ENCODE results near the gene CAMTA1. TPM values are rescaled to one million over a fixed set of nuclear protein-coding genes. Genes with fewer than 3 reads are reported as not detected.

The CAMTA1 gene
- total RNA-seq, 1 donor from 2014 or later = 47.9 TPM

DNA sequence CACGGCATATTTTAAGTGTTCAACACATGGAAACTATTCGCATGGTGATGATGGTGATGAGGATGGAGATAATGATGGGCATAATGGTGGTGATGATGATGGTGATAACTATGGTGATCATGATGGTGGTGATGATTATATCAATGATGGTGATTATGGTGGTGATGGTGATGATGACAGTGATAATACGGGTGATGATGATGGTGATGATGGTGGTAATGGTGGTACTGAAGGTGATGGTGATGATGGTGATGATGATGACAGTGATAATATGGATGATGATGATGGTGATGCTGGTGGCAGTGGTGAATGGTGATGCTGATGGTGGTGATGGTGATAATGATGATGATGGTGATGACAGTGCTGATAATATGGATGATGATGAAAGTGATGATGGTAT is 644.0 kb downstream of the CAMTA1 start:
- intact Hi-C loops (cut with DNase I) = no loop called here
- peaks cover 4% of the 10 kb centered on the region for H3K27me3 ChIP-seq (ENCODE audit: low read depth)
- H3K4me1 ChIP-seq = no peaks in the 10 kb centered on the region
- no peaks in the 10 kb centered on the region for H3K9me3 ChIP-seq
- H3K36me3 ChIP-seq = no peaks in the 10 kb centered on the region
- no peak overlapping the region for H3K4me3 ChIP-seq
- H3K27ac ChIP-seq = no peak overlapping the region
- DNase-seq (no peak), ATAC-seq (no peak)
- TF ChIP-seq, protein P1, sequence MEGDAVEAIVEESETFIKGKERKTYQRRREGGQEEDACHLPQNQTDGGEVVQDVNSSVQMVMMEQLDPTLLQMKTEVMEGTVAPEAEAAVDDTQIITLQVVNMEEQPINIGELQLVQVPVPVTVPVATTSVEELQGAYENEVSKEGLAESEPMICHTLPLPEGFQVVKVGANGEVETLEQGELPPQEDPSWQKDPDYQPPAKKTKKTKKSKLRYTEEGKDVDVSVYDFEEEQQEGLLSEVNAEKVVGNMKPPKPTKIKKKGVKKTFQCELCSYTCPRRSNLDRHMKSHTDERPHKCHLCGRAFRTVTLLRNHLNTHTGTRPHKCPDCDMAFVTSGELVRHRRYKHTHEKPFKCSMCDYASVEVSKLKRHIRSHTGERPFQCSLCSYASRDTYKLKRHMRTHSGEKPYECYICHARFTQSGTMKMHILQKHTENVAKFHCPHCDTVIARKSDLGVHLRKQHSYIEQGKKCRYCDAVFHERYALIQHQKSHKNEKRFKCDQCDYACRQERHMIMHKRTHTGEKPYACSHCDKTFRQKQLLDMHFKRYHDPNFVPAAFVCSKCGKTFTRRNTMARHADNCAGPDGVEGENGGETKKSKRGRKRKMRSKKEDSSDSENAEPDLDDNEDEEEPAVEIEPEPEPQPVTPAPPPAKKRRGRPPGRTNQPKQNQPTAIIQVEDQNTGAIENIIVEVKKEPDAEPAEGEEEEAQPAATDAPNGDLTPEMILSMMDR (IDR thresholded peaks at IDR 0.05) = no peak

DNA sequence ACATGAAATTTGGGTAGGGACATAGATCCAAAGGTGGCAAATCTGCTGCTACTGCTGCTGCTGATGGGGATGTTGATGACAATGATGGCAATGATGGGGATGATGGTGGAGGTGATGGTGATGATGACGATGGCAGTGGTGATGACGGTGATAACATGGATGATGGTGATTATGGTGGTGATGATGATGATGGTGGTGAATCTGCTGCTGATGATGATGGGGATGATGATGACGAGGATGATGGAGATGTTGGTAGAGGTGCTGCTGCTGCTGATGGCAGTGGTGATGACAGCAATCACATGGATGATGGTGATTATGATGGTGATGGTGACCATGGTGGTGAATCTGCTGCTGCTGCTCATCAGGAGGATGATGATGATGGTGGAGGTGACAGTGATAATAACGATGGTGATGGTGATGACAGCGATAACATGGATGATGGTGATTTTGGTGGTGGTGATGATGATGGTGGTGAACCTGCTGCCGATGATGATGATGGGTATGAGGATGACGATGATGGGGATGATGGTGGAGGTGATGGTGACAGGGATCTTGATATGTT is 644.9 kb downstream of the CAMTA1 start:
- Histone ChIP-seq H3K9me3 (no peaks in the 10 kb centered on the region), H3K27ac (no peak overlapping the region), H3K4me1 (no peaks in the 10 kb centered on the region), H3K27me3 (ENCODE audit: low read depth) (peaks cover 4% of the 10 kb centered on the region), H3K4me3 (no peak overlapping the region), H3K36me3 (no peaks in the 10 kb centered on the region)
- ATAC-seq (no peak), DNase-seq (peak; percentile 0)
- TF ChIP-seq, protein P1 (IDR thresholded peaks at IDR 0.05) = no peak
- intact Hi-C loops (cut with DNase I) = no loop called here

DNA sequence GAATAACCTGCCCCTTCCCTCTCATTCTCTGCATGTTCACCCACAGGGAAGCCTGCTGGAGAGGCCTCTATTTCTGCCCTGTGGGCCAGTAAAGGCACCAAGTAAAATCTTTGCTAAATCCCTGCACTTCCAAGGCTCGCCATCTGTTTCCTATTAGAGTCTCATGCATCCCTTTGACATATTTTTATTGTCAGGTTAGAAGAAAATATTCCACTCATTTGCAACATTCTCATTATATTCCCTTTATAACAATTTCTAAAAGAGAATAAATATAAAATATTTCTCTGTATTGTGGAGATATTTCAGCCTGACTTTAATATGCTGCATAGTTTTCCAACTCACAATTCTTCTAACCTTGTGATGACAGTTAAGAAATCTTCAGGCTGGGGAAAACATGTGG is 645.4 kb downstream of the CAMTA1 start:
- intact Hi-C loops (cut with DNase I) = no loop called here
- TF ChIP-seq, protein P1 (IDR thresholded peaks at IDR 0.05) = no peak
- ATAC-seq (no peak), DNase-seq (no peak)
- Histone ChIP-seq H3K27me3 (ENCODE audit: low read depth) (peaks cover 4% of the 10 kb centered on the region), H3K36me3 (no peaks in the 10 kb centered on the region), H3K27ac (no peak overlapping the region), H3K4me3 (no peak overlapping the region), H3K4me1 (no peaks in the 10 kb centered on the region), H3K9me3 (no peaks in the 10 kb centered on the region)

DNA sequence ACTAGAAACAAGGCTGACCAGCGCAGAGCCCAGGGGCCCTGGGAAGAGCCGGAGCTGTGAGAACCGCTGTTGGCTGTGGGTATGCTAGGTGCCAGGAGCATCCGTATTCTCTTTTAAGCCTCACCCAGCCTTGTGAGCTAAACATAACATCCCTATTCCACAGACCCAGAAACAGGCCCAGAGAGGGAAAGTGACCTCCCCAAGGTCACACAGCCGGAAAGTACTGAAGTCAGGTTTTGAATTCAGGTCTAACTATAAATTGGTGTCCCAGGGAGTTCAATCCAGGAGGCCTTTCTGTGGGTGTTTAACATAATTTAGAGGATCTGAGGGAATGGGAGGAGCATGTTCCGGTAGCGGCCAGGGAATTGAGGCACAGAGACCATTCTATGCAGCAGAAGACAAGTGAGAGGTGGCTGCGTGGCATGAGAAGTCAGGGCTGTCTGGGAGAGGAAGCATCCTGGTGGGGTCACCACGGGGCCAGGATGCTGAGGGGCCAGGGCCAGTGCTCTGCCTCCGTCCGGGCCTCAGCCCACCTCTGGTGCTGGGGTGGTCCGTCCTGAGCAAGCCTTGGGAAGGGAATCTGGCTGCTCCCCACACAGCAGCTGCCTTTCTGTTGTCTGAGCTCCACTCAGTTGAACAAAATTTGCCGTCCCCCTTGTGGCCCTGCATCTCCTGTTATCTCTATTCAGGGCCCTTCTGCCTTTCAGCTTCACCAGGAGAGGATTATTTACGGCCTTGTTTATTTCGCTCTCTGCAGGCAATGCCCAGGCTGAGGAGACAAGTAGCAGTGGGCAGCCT is 647.0 kb downstream of the CAMTA1 start:
- Histone ChIP-seq H3K27ac (no peak overlapping the region), H3K4me1 (no peaks in the 10 kb centered on the region), H3K9me3 (no peaks in the 10 kb centered on the region), H3K27me3 (ENCODE audit: low read depth) (peaks cover 4% of the 10 kb centered on the region), H3K36me3 (no peaks in the 10 kb centered on the region), H3K4me3 (no peak overlapping the region)
- peak; percentile 20 for DNase-seq
- TF ChIP-seq, protein P1 (IDR thresholded peaks at IDR 0.05) = no peak
- no peak for ATAC-seq
- intact Hi-C loops (cut with DNase I) = no loop called here

DNA sequence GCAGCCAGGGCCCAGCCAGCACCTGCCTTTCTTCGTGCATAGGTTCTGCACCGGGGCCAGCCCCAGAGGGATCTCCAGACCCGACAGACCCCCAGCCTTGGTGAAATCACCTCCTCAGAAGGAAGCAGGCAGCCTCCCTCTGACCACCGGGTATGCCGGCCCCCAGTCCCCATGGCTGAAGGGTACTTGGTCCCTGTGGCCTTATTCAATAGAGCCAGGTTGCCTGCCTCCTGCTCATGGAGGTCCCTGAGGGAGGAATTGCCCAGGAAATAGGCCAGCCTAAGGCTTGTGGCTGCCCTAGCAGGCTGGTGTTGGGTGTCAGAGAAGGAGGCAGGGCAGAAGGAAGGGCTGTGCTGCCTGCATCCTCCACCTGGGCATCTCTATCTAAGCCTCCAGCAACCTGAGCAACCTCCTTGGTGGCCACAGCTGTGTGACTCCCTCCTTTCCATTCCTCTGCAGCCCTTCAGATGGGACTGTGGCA is 647.7 kb downstream of the CAMTA1 start:
- TF ChIP-seq, protein P1 (IDR thresholded peaks at IDR 0.05) = no peak
- no peak overlapping the region for H3K4me3 ChIP-seq
- intact Hi-C loops (cut with DNase I) = no loop called here
- no peaks in the 10 kb centered on the region for H3K36me3 ChIP-seq
- H3K4me1 ChIP-seq = no peaks in the 10 kb centered on the region
- DNase-seq (peak; percentile 40), ATAC-seq (no peak)
- no peaks in the 10 kb centered on the region for H3K9me3 ChIP-seq
- peaks cover 4% of the 10 kb centered on the region for H3K27me3 ChIP-seq (ENCODE audit: low read depth)
- H3K27ac ChIP-seq = no peak overlapping the region

Data from lower lobe of right lung (tissue), 2 donors.